ENCODE results near the gene SLC27A4.
"Not testable (repeated sequence)": the region's sequence is repeated elsewhere in the genome, so short reads cannot be mapped to it uniquely, and the experiment has no call there.

The SLC27A4 gene

GRCh38 chr9:128324401-128324800 is 15.9 kb upstream of the SLC27A4 start:
- no peak for DNase-seq

GRCh38 chr9:128325629-128326028 is 14.7 kb upstream of the SLC27A4 start:
- DNase-seq = no peak

GRCh38 chr9:128333451-128333869 is 6.9 kb upstream of the SLC27A4 start:
- no peak for DNase-seq

GRCh38 chr9:128335161-128335560 is 5.2 kb upstream of the SLC27A4 start:
- DNase-seq = no peak

GRCh38 chr9:128335914-128336313 is 4.4 kb upstream of the SLC27A4 start:
- DNase-seq = no peak

GRCh38 chr9:128337936-128338335 is 2.4 kb upstream of the SLC27A4 start:
- no peak for DNase-seq

GRCh38 chr9:128338852-128339614 is 1.3 kb upstream of the SLC27A4 start:
- not testable (repeated sequence) for DNase-seq

- no peak for DNase-seq
Observed at GRCh38 chr9:128340691-128341434, 536 bp downstream of the SLC27A4 start.

GRCh38 chr9:128341435-128341849 is 1.1 kb downstream of the SLC27A4 start:
- peak; percentile 58 for DNase-seq

- no peak for DNase-seq
Observed at GRCh38 chr9:128342971-128343680, 2.8 kb downstream of the SLC27A4 start.

- no peak for DNase-seq
Observed at GRCh38 chr9:128343855-128344254, 3.5 kb downstream of the SLC27A4 start.

GRCh38 chr9:128344931-128345605 is 4.7 kb downstream of the SLC27A4 start:
- no peak for DNase-seq

- no peak for DNase-seq
Observed at GRCh38 chr9:128349125-128349524, 8.8 kb downstream of the SLC27A4 start.

GRCh38 chr9:128349772-128350171 is 9.4 kb downstream of the SLC27A4 start:
- no peak for DNase-seq

- no peak for DNase-seq
Observed at GRCh38 chr9:128355451-128355850, 15.1 kb downstream of the SLC27A4 start.

GRCh38 chr9:128358090-128358489 is 17.8 kb downstream of the SLC27A4 start:
- no peak for DNase-seq

- DNase-seq = no peak
Observed at GRCh38 chr9:128358861-128359260, 18.5 kb downstream of the SLC27A4 start.

GRCh38 chr9:128360826-128361225 is 20.5 kb downstream of the SLC27A4 start:
- DNase-seq = no peak

- no peak for DNase-seq
Observed at GRCh38 chr9:128361296-128361985, 21.1 kb downstream of the SLC27A4 start.

GRCh38 chr9:128361986-128362646 is 21.8 kb downstream of the SLC27A4 start:
- DNase-seq = peak; percentile 81

GRCh38 chr9:128362774-128363173 is 22.4 kb downstream of the SLC27A4 start:
- DNase-seq = no peak

- DNase-seq = no peak
Observed at GRCh38 chr9:128365525-128365924, 25.2 kb downstream of the SLC27A4 start.
